H1 (cell line): ENCODE results near the gene NEDD8. TPM values are rescaled to one million over a fixed set of nuclear protein-coding genes. Genes with fewer than 3 reads are reported as not detected.

Experiments
- SIX5 ChIP-seq: IDR thresholded peaks from 2 replicates; pipeline ENCODE4 v1.6.1; 2011; ENCODE audit warnings: mild to moderate bottlenecking, low read depth, low read length
- polyA plus RNA-seq, 7 experiments: library from polyadenylated mRNA; depleted of rRNA in 3 of 7; stranded (reverse) in 5 of 7; unstranded in 2 of 7; fragments of >200 nt in 5 of 7; fragments of 200-250 nt in 2 of 7; gene quantifications; 1 replicate in 5 of 7; 2 replicates in 1 of 7; 4 replicates in 1 of 7; pipeline versions ENCODE4 v1.2.1 to v1.2.3, GENCODE V29; 2011 to 2013; ENCODE audit warnings: missing spikeins in 2 of 7, mixed read lengths in 2 of 7
- total RNA-seq: library from RNA; stranded (reverse); fragmentation: NEBNext Ultra II Directional; extraction: Animal tissue kit (Norgen Biotek cat#: 25700); gene quantifications from 2 replicates; pipeline ENCODE4 v1.2.1, GENCODE V29; 2021
- TF ChIP-seq, protein P1 (sequence below), 3 experiments: IDR thresholded peaks; 1 replicate in 2 of 3; 2 replicates in 1 of 3; pipeline versions ENCODE4 v1.5.1 to v1.6.1; 2011; ENCODE audit warnings: low read length in 3 of 3, mild to moderate bottlenecking in 3 of 3, inconsistent platforms in 2 of 3, low read depth in 1 of 3, moderate library complexity in 1 of 3; ENCODE audit not compliant: insufficient read depth in 1 of 3; ENCODE audit errors: control extremely low read depth in 1 of 3

The NEDD8 gene
- total and polyA plus RNA-seq, 2 of the 8 experiments (the other 6 are each of a cell fraction or from before 2014, with no cell fraction given): 253 to 317 TPM

DNA sequence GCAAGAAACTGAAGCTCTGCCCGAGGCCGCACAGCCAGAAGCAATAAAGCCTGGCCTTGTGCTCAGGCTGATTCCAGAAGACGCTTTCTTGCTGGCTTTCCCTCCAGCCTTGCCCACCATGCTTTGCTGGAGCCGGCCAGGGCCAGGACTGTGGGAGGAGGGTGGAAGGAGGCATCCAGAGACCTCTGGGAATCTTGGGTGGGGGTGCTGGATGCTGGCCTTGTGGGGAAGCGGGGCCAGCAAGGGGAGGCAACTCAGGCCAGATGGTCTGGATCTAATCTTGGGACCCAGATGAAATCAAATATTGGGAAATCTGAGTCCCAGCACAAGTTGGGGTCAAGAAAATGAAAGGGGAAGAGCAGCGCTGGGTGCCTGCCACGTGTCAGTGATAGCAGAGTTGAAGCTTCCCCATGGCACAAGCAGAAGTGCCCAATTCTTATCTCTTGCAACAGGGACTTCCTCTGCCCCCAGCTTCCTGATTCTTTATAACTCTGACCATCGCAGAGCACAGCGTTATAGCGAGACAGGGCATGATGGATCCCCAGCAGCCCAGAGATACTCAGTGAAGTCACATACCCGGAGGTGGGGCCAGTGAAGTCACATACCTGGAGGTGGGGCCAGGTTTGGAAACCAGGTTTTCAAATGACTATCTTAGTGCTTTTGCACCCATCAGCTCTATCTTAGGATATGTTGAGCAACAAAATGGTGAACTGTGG, 45.6 kb upstream of the NEDD8 start (continued):
- TF ChIP-seq, protein P1, sequence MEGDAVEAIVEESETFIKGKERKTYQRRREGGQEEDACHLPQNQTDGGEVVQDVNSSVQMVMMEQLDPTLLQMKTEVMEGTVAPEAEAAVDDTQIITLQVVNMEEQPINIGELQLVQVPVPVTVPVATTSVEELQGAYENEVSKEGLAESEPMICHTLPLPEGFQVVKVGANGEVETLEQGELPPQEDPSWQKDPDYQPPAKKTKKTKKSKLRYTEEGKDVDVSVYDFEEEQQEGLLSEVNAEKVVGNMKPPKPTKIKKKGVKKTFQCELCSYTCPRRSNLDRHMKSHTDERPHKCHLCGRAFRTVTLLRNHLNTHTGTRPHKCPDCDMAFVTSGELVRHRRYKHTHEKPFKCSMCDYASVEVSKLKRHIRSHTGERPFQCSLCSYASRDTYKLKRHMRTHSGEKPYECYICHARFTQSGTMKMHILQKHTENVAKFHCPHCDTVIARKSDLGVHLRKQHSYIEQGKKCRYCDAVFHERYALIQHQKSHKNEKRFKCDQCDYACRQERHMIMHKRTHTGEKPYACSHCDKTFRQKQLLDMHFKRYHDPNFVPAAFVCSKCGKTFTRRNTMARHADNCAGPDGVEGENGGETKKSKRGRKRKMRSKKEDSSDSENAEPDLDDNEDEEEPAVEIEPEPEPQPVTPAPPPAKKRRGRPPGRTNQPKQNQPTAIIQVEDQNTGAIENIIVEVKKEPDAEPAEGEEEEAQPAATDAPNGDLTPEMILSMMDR (IDR thresholded peaks at IDR 0.05; ENCODE audit: control extremely low read depth in 1 of 3, insufficient read depth in 1 of 3, low read depth in 1 of 3, low read length in 3 of 3): no peak
- TF ChIP-seq SIX5: no peak
